HS-5 (cell line): ENCODE data around the gene CSRNP3.

ENCODE experiments used
- DNase-seq: peaks from one replicate; pipeline ENCODE4 v3.0.0-alpha.2; 2012; ENCODE audit warnings: low read depth

CSRNP3 gene

GRCh38 chr2:165469417-165469816 lies at the start of gene CSRNP3:
TSS of gene CSRNP3 (plus strand) at chr2:165469698. CDS start at chr2:165595066, 125,368 bp downstream.
- peak; percentile 67 for DNase-seq

GRCh38 chr2:165420231-165420630 lies 49.3 kb upstream of the CSRNP3 start:
- no peak for DNase-seq

- DNase-seq: no peak
Observed at GRCh38 chr2:165423081-165423480, 46.4 kb upstream of the CSRNP3 start.

GRCh38 chr2:165425556-165425955 lies 43.9 kb upstream of the CSRNP3 start:
- no peak for DNase-seq

- no peak for DNase-seq
Observed at GRCh38 chr2:165427686-165428085, 41.8 kb upstream of the CSRNP3 start.

- no peak for DNase-seq
Observed at GRCh38 chr2:165428926-165429325, 40.6 kb upstream of the CSRNP3 start.

GRCh38 chr2:165431014-165431413 lies 38.5 kb upstream of the CSRNP3 start:
- DNase-seq: no peak

GRCh38 chr2:165432234-165432966 lies 37.1 kb upstream of the CSRNP3 start:
- DNase-seq: no peak

- no peak for DNase-seq
Observed at GRCh38 chr2:165434865-165435496, 34.5 kb upstream of the CSRNP3 start.

GRCh38 chr2:165435611-165436010 lies 33.9 kb upstream of the CSRNP3 start:
- no peak for DNase-seq

GRCh38 chr2:165436559-165436958 lies 32.9 kb upstream of the CSRNP3 start:
- DNase-seq: no peak

GRCh38 chr2:165440367-165440766 lies 29.1 kb upstream of the CSRNP3 start:
- DNase-seq: peak; percentile 68

GRCh38 chr2:165443511-165443910 lies 26.0 kb upstream of the CSRNP3 start:
- no peak for DNase-seq

GRCh38 chr2:165448406-165448805 lies 21.1 kb upstream of the CSRNP3 start:
- no peak for DNase-seq

GRCh38 chr2:165450156-165450555 lies 19.3 kb upstream of the CSRNP3 start:
- no peak for DNase-seq

GRCh38 chr2:165452327-165452726 lies 17.2 kb upstream of the CSRNP3 start:
- DNase-seq: no peak

- DNase-seq: no peak
Observed at GRCh38 chr2:165453561-165454094, 15.9 kb upstream of the CSRNP3 start.

GRCh38 chr2:165454905-165455304 lies 14.6 kb upstream of the CSRNP3 start:
- DNase-seq: no peak

- DNase-seq: no peak
Observed at GRCh38 chr2:165456027-165456426, 13.5 kb upstream of the CSRNP3 start.

GRCh38 chr2:165462443-165462842 lies 7.1 kb upstream of the CSRNP3 start:
- no peak for DNase-seq

GRCh38 chr2:165466386-165466785 lies 3.1 kb upstream of the CSRNP3 start:
- DNase-seq: no peak

GRCh38 chr2:165467921-165468320 lies 1.6 kb upstream of the CSRNP3 start:
- DNase-seq: no peak

- DNase-seq: no peak
Observed at GRCh38 chr2:165470361-165470760, 863 bp downstream of the CSRNP3 start.
